Nucleus accumbens (tissue), 56 donors: Measurements from ENCODE around the gene PXN.
A peak's percentile ranks its signal among the peaks of the same experiment; 100 is the strongest.

Source experiments
- DNase-seq, 56 donors: peaks; one replicate each; lab custom pipeline; 2025; lab: John Stamatoyannopoulos, UW

Gene PXN

GRCh38 chr12:120265473-120266179 lies at the start of gene PXN:
Gene PXN, minus strand, starts transcription at chr12:120265730. Its CDS starts 101 bp downstream, at chr12:120265629.
- DNase-seq, result peak in 54 of 56 donors; percentile 6 to 93 (median 71)

GRCh38 chr12:120314220-120314619 lies 48.7 kb upstream of the PXN start:
- no peak for DNase-seq

- DNase-seq, result peak; percentile 43 to 98 (median 82)
These were observed 36.7 kb upstream of the PXN start, which contains the start of gene SIRT4 for GRCh38 chr12:120301962-120302815. Gene SIRT4, plus strand, starts transcription at chr12:120302321. Its CDS starts 1,241 bp downstream, at chr12:120303562.

GRCh38 chr12:120292661-120293531 lies 27.4 kb upstream of the PXN start, which contains the start of gene RNU4-1:
Gene RNU4-1, minus strand, starts transcription at chr12:120293237.
- peak in 54 of 56 donors; percentile 16 to 89 (median 66) for DNase-seq

GRCh38 chr12:120292411-120292660 lies 26.8 kb upstream of the PXN start:
- DNase-seq, result peak in 1 of 56 donors; percentile 69

- DNase-seq, result peak in 7 of 56 donors; percentile 9 to 47 (median 25)
These were observed 25.2 kb upstream of the PXN start for GRCh38 chr12:120290609-120291305.

- DNase-seq, result no peak
These were observed 22.0 kb upstream of the PXN start for GRCh38 chr12:120287491-120287890.

GRCh38 chr12:120286768-120287490 lies 21.4 kb upstream of the PXN start:
- no peak for DNase-seq

GRCh38 chr12:120284381-120284780 lies 18.9 kb upstream of the PXN start:
- no peak for DNase-seq

- no peak for DNase-seq
These were observed 17.8 kb upstream of the PXN start for GRCh38 chr12:120283318-120283717.

- no peak for DNase-seq
These were observed 12.9 kb upstream of the PXN start for GRCh38 chr12:120278137-120279069.

- DNase-seq, result no peak
These were observed 11.2 kb upstream of the PXN start for GRCh38 chr12:120276734-120277133.

- DNase-seq, result no peak
These were observed 2.2 kb upstream of the PXN start for GRCh38 chr12:120267736-120268135.

GRCh38 chr12:120266180-120266870 lies 795 bp upstream of the PXN start:
- no peak for DNase-seq

- no peak for DNase-seq
These were observed 542 bp downstream of the PXN start for GRCh38 chr12:120264904-120265472.

- DNase-seq, result peak in 4 of 56 donors; percentile 8 to 37 (median 19)
These were observed 1.2 kb downstream of the PXN start for GRCh38 chr12:120264086-120264903.

GRCh38 chr12:120263748-120264085 lies 1.8 kb downstream of the PXN start:
- no peak for DNase-seq
